ENCODE results near the gene QARS1. TPM values are rescaled to one million over a fixed set of nuclear protein-coding genes. Genes with fewer than 3 reads are reported as not detected.

The QARS1 gene
- total and polyA plus RNA-seq, 2 of the 13 experiments (the other 11 are each of a cell fraction or from before 2014, with no cell fraction given): 307 to 327 TPM

- TF ChIP-seq, protein P1, sequence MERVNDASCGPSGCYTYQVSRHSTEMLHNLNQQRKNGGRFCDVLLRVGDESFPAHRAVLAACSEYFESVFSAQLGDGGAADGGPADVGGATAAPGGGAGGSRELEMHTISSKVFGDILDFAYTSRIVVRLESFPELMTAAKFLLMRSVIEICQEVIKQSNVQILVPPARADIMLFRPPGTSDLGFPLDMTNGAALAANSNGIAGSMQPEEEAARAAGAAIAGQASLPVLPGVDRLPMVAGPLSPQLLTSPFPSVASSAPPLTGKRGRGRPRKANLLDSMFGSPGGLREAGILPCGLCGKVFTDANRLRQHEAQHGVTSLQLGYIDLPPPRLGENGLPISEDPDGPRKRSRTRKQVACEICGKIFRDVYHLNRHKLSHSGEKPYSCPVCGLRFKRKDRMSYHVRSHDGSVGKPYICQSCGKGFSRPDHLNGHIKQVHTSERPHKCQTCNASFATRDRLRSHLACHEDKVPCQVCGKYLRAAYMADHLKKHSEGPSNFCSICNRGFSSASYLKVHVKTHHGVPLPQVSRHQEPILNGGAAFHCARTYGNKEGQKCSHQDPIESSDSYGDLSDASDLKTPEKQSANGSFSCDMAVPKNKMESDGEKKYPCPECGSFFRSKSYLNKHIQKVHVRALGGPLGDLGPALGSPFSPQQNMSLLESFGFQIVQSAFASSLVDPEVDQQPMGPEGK (CRISPR knock-in tag; IDR thresholded peaks at IDR 0.05): peak; percentile 67; the same call in 1 of the 2 replicates
- TF ChIP-seq MTA3 (CRISPR knock-in tag; IDR thresholded peaks at IDR 0.05): no peak
- TF ChIP-seq TEAD2 (CRISPR knock-in tag; IDR thresholded peaks at IDR 0.05): 0 out of 2 replicates have a peak, but pooled peaks have one; percentile 50
- peak; percentile 89 for TF ChIP-seq SIN3B (IDR thresholded peaks at IDR 0.05; ENCODE audit: low read length)
- TF ChIP-seq DMTF1 (CRISPR knock-in tag; IDR thresholded peaks at IDR 0.05): no peak; the same call in 1 of the 2 replicates
- TF ChIP-seq ATF1 (CRISPR knock-in tag; IDR thresholded peaks at IDR 0.05): no peak
- no peak for TF ChIP-seq RBAK (CRISPR knock-in tag; IDR thresholded peaks at IDR 0.05)
- peak; percentile 67 to 86; a peak in 3 of 4 replicates for TF ChIP-seq POLR2A (IDR thresholded peaks at IDR 0.05; ENCODE audit: insufficient read depth in 1 of 2, low read depth in 2 of 2, low read length in 2 of 2)
- TF ChIP-seq ZNF543 (CRISPR knock-in tag; IDR thresholded peaks at IDR 0.05): peak; percentile 14; the same call in 1 of the 2 replicates
- no peak for TF ChIP-seq JDP2 (CRISPR knock-in tag; IDR thresholded peaks at IDR 0.05; ENCODE audit: borderline replicate concordance)
- TF ChIP-seq ARID2 (CRISPR knock-in tag; IDR thresholded peaks at IDR 0.05; ENCODE audit: borderline replicate concordance): 0 out of 2 replicates have a peak, but pooled peaks have one; percentile 50
- TF ChIP-seq SP5 (CRISPR knock-in tag; IDR thresholded peaks at IDR 0.05; ENCODE audit: borderline replicate concordance, low read depth): peak; percentile 51
- peak; percentile 50; the same call in 1 of the 2 replicates for TF ChIP-seq IRF2 (CRISPR knock-in tag; IDR thresholded peaks at IDR 0.05)
- peak; percentile 81 for TF ChIP-seq ZMYM4 (CRISPR knock-in tag; IDR thresholded peaks at IDR 0.05)
- 0 out of 2 replicates have a peak, but pooled peaks have one; percentile 60 for TF ChIP-seq NAIF1 (CRISPR knock-in tag; IDR thresholded peaks at IDR 0.05; ENCODE audit: borderline replicate concordance)
- no peak for TF ChIP-seq ZNF577 (CRISPR knock-in tag; IDR thresholded peaks at IDR 0.05; ENCODE audit: borderline replicate concordance, low read depth)
- TF ChIP-seq, protein P2, sequence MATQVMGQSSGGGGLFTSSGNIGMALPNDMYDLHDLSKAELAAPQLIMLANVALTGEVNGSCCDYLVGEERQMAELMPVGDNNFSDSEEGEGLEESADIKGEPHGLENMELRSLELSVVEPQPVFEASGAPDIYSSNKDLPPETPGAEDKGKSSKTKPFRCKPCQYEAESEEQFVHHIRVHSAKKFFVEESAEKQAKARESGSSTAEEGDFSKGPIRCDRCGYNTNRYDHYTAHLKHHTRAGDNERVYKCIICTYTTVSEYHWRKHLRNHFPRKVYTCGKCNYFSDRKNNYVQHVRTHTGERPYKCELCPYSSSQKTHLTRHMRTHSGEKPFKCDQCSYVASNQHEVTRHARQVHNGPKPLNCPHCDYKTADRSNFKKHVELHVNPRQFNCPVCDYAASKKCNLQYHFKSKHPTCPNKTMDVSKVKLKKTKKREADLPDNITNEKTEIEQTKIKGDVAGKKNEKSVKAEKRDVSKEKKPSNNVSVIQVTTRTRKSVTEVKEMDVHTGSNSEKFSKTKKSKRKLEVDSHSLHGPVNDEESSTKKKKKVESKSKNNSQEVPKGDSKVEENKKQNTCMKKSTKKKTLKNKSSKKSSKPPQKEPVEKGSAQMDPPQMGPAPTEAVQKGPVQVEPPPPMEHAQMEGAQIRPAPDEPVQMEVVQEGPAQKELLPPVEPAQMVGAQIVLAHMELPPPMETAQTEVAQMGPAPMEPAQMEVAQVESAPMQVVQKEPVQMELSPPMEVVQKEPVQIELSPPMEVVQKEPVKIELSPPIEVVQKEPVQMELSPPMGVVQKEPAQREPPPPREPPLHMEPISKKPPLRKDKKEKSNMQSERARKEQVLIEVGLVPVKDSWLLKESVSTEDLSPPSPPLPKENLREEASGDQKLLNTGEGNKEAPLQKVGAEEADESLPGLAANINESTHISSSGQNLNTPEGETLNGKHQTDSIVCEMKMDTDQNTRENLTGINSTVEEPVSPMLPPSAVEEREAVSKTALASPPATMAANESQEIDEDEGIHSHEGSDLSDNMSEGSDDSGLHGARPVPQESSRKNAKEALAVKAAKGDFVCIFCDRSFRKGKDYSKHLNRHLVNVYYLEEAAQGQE (IDR thresholded peaks at IDR 0.05; ENCODE audit: borderline replicate concordance in 1 of 2, low read depth in 1 of 2, low read length in 2 of 2): no peak
- no peak for TF ChIP-seq CEBPB (IDR thresholded peaks at IDR 0.05; ENCODE audit: borderline replicate concordance, low read depth, low read length)
- TF ChIP-seq ZNF629 (CRISPR knock-in tag; conservative IDR thresholded peaks at IDR 0.05): no peak
- TF ChIP-seq ZNF839 (CRISPR knock-in tag; IDR thresholded peaks at IDR 0.05; ENCODE audit: borderline replicate concordance): no peak
- TF ChIP-seq ZNF350 (CRISPR knock-in tag; IDR thresholded peaks at IDR 0.05; ENCODE audit: borderline replicate concordance, low read depth): peak; percentile 87; the same call in 1 of the 2 replicates
- TF ChIP-seq AHR (CRISPR knock-in tag; IDR thresholded peaks at IDR 0.05): 0 out of 2 replicates have a peak, but pooled peaks have one; percentile 72
These were observed 10.4 kb downstream of the QARS1 start, which contains the start of gene QRICH1 (continued) for GRCh38 chr3:49093853-49094767.
